HEK293 (cell line): Measurements from ENCODE around the gene RPS23.

Experiments
- CTCF ChIA-PET: fragments of 350-600 bp; formaldehyde crosslinking; extraction: SDS; loops from one replicate; lab custom pipeline; 2021; ENCODE audit warnings: antibody characterized with exemption; lab: Yijun Ruan, JAX
- POLR2A ChIA-PET: fragments of 300-600 bp; formaldehyde crosslinking; extraction: SDS; loops from one replicate; lab custom pipeline; 2020; ENCODE audit warnings: antibody characterized with exemption, inconsistent platforms; lab: Yijun Ruan, JAX
- H3K27ac ChIP-seq: fragments of 200-500 bp; sonication (Bioruptor generic); 2 replicates; pipeline ENCODE4 v1.5.1; 2014; ENCODE audit warnings: low read depth, low read length, control low read depth, inconsistent platforms; ENCODE audit errors: extremely low read depth
- H3K36me3 ChIP-seq, 2 experiments: fragments of 200-500 bp in 1 of 2; sonication (Bioruptor generic) in 1 of 2; 1 replicate in 1 of 2; 2 replicates in 1 of 2; pipeline ENCODE4 v1.5.1; 2014 to 2017; ENCODE audit warnings: inconsistent platforms in 2 of 2, low read length in 2 of 2; ENCODE audit not compliant: control insufficient read depth in 2 of 2, insufficient read depth in 1 of 2
- H3K4me1 ChIP-seq: fragments of 200-500 bp; sonication (Bioruptor generic); 2 replicates; pipeline ENCODE4 v1.5.1; 2014; ENCODE audit warnings: mild to moderate bottlenecking, low read length, inconsistent platforms; ENCODE audit not compliant: control insufficient read depth, insufficient read depth
- H3K4me3 ChIP-seq: 2 replicates; pipeline ENCODE4 v1.5.1; 2011; ENCODE audit warnings: low read depth, mild to moderate bottlenecking, control low read depth, low read length, moderate library complexity
- H3K9me3 ChIP-seq: fragments of 200-500 bp; sonication (Bioruptor generic); 2 replicates; pipeline ENCODE4 v1.5.1; 2014; ENCODE audit warnings: low read depth, low read length, inconsistent platforms; ENCODE audit not compliant: control insufficient read depth, insufficient read depth
- FEZF1 ChIP-seq: fragments of 450-650 bp; formaldehyde crosslinking; IDR thresholded peaks from 2 replicates; pipeline ENCODE4 v1.5.1; 2016; ENCODE audit warnings: missing biosample characterization, missing genetic modification characterization
- GFI1B ChIP-seq: fragments of 450-650 bp; formaldehyde crosslinking; IDR thresholded peaks from 2 replicates; pipeline ENCODE4 v1.5.1; 2016; ENCODE audit warnings: missing biosample characterization, missing genetic modification characterization
- IKZF3 ChIP-seq: fragments of 450-650 bp; IDR thresholded peaks from 2 replicates; pipeline ENCODE4 v1.5.0; 2018; ENCODE audit warnings: missing biosample characterization, mild to moderate bottlenecking, missing genetic modification characterization, moderate library complexity
- MZF1 ChIP-seq: fragments of 450-650 bp; formaldehyde crosslinking; IDR thresholded peaks from 2 replicates; pipeline ENCODE4 v1.5.1; 2017; ENCODE audit warnings: missing biosample characterization, missing genetic modification characterization, borderline replicate concordance
- SETDB1 ChIP-seq: IDR thresholded peaks from one replicate; pipeline ENCODE4 v1.6.1; 2017; ENCODE audit warnings: mild to moderate bottlenecking, low read length, moderate library complexity, mixed read lengths; ENCODE audit not compliant: insufficient read length
- SP3 ChIP-seq: fragments of 450-650 bp; formaldehyde crosslinking; IDR thresholded peaks from 2 replicates; pipeline ENCODE4 v1.5.1; 2016; ENCODE audit warnings: missing biosample characterization, missing genetic modification characterization
- ZNF132 ChIP-seq: fragments of 450-650 bp; formaldehyde crosslinking; IDR thresholded peaks from 2 replicates; pipeline ENCODE4 v1.5.1; 2017; ENCODE audit warnings: missing biosample characterization, missing genetic modification characterization, borderline replicate concordance
- ZNF19 ChIP-seq: fragments of 450-650 bp; formaldehyde crosslinking; IDR thresholded peaks from 2 replicates; pipeline ENCODE4; 2016; ENCODE audit warnings: missing biosample characterization, missing genetic modification characterization, low read depth
- ZNF214 ChIP-seq: fragments of 450-650 bp; formaldehyde crosslinking; IDR thresholded peaks from 2 replicates; pipeline ENCODE4 v1.5.1; 2017; ENCODE audit warnings: missing biosample characterization, mild to moderate bottlenecking, missing genetic modification characterization, borderline replicate concordance
- ZNF366 ChIP-seq: fragments of 450-650 bp; formaldehyde crosslinking; conservative IDR thresholded peaks from 2 replicates; pipeline ENCODE4 v1.5.1; 2016; ENCODE audit warnings: missing biosample characterization, missing genetic modification characterization
- ZNF558 ChIP-seq: fragments of 450-650 bp; formaldehyde crosslinking; IDR thresholded peaks from 2 replicates; pipeline ENCODE4 v1.5.1; 2016; ENCODE audit warnings: missing biosample characterization, missing genetic modification characterization
- ZNF654 ChIP-seq: fragments of 450-650 bp; formaldehyde crosslinking; IDR thresholded peaks from 2 replicates; pipeline ENCODE4 v1.5.1; 2016; ENCODE audit warnings: low read depth, missing biosample characterization, missing genetic modification characterization
- ZNF660 ChIP-seq: fragments of 450-650 bp; IDR thresholded peaks from 2 replicates; pipeline ENCODE4 v1.5.1; 2018; ENCODE audit warnings: missing biosample characterization, mild to moderate bottlenecking, missing genetic modification characterization
- ZNF768 ChIP-seq: fragments of 450-650 bp; formaldehyde crosslinking; IDR thresholded peaks from 2 replicates; pipeline ENCODE4 v1.5.1; 2018; ENCODE audit warnings: missing biosample characterization, mild to moderate bottlenecking, missing genetic modification characterization
- ZNF785 ChIP-seq: fragments of 450-650 bp; formaldehyde crosslinking; IDR thresholded peaks from 2 replicates; pipeline ENCODE4 v1.5.1; 2016; ENCODE audit warnings: missing biosample characterization, missing genetic modification characterization
- TF ChIP-seq, protein P1 (sequence below): fragments of 450-650 bp; formaldehyde crosslinking; IDR thresholded peaks from 2 replicates; pipeline ENCODE4; 2016; ENCODE audit warnings: missing biosample characterization, missing genetic modification characterization
- TF ChIP-seq, protein P2 (sequence below): fragments of 450-650 bp; IDR thresholded peaks from 2 replicates; pipeline ENCODE4 v1.5.1; 2018; ENCODE audit warnings: missing biosample characterization, missing genetic modification characterization
- TF ChIP-seq, protein P3 (sequence below): fragments of 450-650 bp; formaldehyde crosslinking; IDR thresholded peaks from 2 replicates; pipeline ENCODE4 v1.5.1; 2016; ENCODE audit warnings: missing biosample characterization, missing genetic modification characterization

Gene RPS23

DNA sequence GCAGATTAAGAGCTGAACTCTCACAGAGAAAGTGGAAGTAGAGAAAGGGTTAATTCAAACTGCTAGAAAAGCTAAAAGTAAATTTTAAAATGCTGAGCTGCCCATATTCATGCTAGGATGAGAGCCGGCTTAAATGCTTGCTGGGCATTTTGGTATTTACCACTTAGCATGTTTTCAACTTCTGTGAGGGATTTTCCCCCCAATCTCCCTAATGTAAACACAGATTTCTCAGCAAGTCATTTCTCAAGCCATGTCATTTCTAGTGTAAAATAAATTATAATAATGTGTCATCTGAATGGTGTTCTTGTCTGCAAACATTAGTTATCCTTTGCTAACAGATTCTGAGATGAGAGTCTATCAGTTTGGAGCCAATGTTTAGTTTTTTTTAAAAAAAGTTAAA, 22.3 kb downstream of the RPS23 start (continued):
- TF ChIP-seq ZNF19, result no peak
- TF ChIP-seq, all 188 proteins: peak for 0

DNA sequence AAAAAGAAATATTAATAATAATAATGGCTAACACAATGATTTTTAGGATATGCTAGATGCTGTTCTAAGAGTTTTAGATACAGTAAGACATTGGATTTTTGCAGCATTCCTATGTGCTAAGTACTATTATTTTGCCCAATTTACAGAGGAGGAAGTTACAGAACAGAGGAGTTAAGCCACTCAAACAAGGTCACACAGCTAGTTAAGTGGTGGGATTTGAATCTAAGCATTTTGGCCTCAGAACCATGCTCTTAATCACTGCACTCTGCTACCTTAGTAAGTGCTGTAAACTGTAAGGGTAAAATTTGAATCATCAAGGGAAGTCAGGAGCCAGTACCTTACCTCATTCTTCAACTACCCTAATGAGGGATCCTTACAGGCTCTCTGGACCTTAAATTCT, 25.4 kb downstream of the RPS23 start:
- H3K9me3 ChIP-seq, result no peaks in the 10 kb centered on the region; the same call in 1 of the 2 replicates
- no peak overlapping the region for H3K4me3 ChIP-seq
- no peak overlapping the region for H3K27ac ChIP-seq
- CTCF ChIA-PET, result no interaction called here
- no peaks in the 10 kb centered on the region for H3K4me1 ChIP-seq
- TF ChIP-seq ZNF768 (tag by site-specific recombination), result 0 out of 2 replicates have a peak, but pooled peaks have one; percentile 22
- TF ChIP-seq MZF1 (tag by site-specific recombination), result no peak
- no peaks in the 10 kb centered on the region for H3K36me3 ChIP-seq
- POLR2A ChIA-PET, result no interaction called here

DNA sequence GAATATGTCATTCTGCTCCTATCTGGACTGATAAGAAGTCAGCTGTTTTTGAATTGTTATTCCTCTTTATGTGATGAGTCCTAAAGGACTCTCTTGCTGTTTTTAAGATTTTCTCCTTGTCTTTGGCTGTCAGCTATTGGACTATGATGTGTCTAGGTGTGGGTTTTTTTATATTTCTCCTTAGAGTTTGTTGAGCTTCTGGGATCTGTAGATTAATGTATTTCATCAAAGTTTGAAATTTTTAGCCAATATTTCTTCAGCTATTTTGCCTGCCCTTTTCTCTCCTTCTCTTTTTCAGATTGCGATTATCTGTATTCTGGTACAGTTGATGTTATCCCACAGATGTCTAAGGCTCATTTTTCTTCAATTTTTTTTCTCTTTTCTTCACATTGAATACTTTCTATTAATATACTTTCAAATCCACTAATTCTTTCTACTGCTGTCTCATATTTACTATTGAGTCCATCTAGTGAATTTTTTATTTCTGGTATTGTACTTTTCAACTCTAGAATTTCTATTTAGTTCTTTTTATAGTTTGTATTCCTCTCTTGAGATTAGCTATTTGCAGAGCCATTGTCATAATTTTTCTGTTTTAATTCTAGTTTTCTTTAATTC, 31.1 kb downstream of the RPS23 start:
- no peak overlapping the region for H3K27ac ChIP-seq
- no peaks in the 10 kb centered on the region; the same call in 1 of the 2 replicates for H3K9me3 ChIP-seq
- TF ChIP-seq FEZF1 (tag by site-specific recombination) (no peak), ZNF654 (tag by site-specific recombination) (no peak), ZNF366 (no peak), SP3 (tag by site-specific recombination) (no peak), ZNF132 (tag by site-specific recombination) (no peak), ZNF660 (no peak), SETDB1 (peak; percentile 25), GFI1B (tag by site-specific recombination) (no peak), ZNF558 (tag by site-specific recombination) (peak; percentile 99), ZNF214 (no peak), ZNF785 (tag by site-specific recombination) (no peak), IKZF3 (tag by site-specific recombination) (no peak)
- TF ChIP-seq, protein P1, sequence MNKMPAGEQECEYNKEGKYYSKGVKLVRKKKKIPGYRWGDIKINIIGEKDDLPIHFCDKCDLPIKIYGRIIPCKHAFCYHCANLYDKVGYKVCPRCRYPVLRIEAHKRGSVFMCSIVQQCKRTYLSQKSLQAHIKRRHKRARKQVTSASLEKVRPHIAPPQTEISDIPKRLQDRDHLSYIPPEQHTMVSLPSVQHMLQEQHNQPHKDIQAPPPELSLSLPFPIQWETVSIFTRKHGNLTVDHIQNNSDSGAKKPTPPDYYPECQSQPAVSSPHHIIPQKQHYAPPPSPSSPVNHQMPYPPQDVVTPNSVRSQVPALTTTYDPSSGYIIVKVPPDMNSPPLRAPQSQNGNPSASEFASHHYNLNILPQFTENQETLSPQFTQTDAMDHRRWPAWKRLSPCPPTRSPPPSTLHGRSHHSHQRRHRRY (tag by site-specific recombination), result no peak
- TF ChIP-seq, protein P2, sequence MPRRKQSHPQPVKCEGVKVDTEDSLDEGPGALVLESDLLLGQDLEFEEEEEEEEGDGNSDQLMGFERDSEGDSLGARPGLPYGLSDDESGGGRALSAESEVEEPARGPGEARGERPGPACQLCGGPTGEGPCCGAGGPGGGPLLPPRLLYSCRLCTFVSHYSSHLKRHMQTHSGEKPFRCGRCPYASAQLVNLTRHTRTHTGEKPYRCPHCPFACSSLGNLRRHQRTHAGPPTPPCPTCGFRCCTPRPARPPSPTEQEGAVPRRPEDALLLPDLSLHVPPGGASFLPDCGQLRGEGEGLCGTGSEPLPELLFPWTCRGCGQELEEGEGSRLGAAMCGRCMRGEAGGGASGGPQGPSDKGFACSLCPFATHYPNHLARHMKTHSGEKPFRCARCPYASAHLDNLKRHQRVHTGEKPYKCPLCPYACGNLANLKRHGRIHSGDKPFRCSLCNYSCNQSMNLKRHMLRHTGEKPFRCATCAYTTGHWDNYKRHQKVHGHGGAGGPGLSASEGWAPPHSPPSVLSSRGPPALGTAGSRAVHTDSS (tag by site-specific recombination), result no peak
- TF ChIP-seq, protein P3, sequence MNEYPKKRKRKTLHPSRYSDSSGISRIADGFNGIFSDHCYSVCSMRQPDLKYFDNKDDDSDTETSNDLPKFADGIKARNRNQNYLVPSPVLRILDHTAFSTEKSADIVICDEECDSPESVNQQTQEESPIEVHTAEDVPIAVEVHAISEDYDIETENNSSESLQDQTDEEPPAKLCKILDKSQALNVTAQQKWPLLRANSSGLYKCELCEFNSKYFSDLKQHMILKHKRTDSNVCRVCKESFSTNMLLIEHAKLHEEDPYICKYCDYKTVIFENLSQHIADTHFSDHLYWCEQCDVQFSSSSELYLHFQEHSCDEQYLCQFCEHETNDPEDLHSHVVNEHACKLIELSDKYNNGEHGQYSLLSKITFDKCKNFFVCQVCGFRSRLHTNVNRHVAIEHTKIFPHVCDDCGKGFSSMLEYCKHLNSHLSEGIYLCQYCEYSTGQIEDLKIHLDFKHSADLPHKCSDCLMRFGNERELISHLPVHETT (tag by site-specific recombination), result no peak
- H3K36me3 ChIP-seq, result no peaks in the 10 kb centered on the region
- CTCF ChIA-PET, result interaction anchor here (0.8 to 1.1 kb wide), 2 partner anchors 13 to 45 kb away, joined by 3 to 4 read pairs; no protein-coding TSS in a partner anchor
- no peaks in the 10 kb centered on the region for H3K4me1 ChIP-seq
- POLR2A ChIA-PET, result no interaction called here
- H3K4me3 ChIP-seq, result no peak overlapping the region
